ENCODE data around the gene PTPRG.

Gene PTPRG

DNA sequence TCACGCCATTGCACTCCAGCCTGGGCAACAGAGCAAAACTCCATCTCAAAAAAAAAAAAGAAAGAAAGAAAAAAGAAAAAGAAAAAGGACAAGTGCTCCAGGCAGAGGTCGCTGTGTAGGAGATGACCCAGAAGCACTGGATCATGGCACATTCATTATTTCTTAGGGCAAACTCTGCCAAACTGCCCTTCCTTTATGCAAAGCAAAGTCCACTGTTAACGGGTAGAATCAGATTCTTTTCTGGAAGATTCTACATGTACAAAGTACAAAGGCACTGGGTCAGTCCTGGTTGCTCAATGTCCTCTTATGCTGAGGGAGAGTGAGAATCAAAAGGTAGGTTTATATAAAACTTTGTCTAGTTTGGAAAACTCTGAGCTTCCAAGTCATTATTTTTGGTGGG lies 667.1 kb downstream of the PTPRG start:
- no peak for DNase-seq

DNA sequence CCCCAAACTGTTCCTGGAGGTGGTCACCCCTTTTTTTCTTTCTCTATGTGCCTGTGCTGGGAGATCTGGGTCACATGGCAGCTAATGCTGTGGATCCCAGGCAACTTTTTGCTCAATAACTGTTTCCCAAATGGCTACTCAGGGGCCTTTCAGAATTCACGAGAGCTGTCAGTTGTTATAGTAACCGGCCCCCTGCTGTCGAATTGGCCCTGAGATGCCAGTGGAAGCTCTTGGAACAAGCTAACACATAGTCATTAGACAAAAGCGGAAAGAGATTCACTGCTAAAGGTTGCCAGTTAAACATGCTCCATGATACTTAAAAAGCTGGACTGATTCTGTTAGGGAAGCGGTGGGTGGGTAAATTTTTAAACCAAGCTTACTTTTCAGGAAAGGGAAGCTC lies 667.8 kb downstream of the PTPRG start:
- DNase-seq = no peak

DNA sequence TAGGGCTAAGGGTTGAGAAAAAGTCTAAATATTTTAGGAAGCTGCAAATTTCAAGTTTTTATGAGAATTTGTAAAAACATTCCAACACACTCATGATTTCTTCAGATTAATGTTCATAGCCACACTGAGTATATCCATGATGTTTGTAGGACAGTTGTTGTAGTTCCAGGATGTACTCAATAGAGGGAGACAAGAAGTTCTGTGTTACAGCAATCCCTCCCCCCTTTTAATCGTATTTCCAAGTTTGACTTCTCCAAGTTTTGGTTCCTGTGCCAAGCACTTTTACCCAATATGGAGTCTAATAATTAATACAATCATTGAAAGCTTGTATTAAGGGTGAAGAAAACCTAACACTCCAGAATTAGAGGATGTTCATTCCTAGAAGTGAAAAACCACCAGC lies 668.5 kb downstream of the PTPRG start:
- DNase-seq = no peak

DNA sequence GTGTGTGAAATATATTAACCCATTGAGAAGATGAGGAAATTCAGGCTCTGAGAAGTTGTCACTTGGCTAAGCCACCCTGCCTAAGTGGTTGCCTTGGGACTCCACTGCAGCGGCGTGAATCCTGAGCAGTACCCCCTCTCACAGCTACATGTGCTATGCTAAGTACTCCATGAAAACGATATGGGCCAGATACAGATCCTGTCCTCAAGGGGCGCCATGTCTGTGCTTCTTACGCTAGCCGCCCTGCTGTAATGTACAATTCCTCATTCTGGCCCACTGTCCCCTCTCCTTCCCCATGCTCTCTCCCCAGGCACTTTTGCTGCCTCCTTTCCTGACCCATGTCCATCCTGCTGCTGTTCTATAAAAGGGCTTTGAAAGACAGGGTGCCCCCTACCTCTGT lies 671.7 kb downstream of the PTPRG start:
- no peak for DNase-seq

DNA sequence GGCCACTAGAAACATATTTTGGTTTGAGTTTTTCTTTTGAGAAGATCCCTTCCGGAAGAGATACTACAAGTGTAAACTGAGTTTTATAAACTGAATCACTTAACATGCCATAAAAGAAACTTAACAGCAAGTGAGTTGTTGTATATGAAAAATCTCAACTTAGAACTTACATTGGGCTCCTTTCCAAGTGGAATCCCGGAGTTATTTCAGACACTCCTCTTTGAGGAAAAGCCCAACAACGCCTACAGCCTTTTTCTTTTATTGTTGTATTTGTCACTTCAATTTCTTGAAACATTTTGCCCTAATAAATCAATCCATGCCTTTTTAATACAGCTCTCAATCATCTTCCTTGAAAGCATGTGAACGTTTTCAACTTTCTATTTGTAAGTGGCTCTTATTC lies 674.6 kb downstream of the PTPRG start:
- DNase-seq = no peak

DNA sequence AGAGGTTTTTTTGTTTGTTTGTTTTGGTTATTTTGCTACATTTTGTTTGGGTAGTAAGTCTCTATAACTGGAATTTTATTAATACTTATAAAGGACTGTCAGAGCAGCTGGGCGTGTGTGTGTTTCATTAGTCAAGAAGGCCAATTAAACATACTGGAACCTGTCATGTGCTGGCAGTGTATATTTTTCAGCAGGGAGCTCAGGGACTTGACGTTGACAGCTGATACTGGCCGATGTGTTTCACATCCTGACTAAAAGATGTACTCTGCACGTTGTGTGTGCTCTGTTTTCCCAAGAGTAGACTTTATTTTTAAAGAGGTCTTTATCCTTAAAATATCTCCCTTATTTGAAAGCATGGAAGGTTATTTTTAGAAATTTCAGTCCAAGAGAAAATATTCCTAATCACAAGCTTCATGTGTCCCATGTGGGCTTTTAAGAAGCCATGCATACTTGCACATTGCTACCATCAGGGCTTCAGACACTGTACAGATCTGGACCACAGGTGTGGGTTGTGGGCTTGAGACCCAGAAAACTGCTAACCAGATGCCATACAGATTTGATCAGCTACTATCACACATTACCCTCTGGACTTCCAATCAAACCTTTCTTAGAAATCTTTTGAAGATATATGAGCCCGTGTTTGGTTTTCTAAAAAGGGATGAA lies 676.0 kb downstream of the PTPRG start:
- no peak for DNase-seq

DNA sequence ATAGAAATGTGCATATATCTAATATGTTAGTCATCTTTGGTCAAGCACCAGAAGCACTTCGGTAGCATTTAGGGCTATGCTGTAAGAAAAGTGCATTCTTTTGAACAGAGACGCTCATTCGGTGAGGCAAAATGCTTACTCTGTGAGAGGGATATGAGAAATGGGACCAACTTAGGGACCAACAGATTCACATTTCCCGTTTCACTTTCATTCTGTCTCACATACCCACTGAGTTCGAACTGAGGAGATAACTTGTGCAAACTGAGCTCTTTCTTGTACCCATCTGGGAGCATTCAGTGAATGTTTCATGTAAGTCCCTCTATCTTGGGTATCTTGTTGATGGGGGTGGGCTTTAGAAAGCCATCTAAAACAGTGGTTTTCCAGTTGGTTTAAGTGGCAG lies 676.6 kb downstream of the PTPRG start:
- no peak for DNase-seq

DNA sequence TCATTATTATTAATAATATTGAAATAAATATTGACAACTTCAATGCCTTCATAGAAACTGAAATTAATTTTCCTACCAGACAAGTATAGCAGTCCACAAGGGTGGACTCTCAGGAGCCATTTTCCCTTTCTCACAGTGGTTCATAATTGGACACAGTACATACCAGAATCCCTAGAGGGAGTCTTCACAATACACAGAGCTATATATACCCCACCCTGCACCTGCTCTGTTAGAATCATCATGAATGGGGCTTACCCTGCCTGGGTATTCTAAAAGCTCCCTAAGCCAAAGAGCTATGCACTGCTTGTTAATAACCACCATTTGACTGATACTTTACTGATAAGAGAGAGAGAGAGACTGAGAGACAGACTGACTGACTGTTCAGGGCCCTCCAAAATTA lies 677.1 kb downstream of the PTPRG start:
- DNase-seq = no peak

DNA sequence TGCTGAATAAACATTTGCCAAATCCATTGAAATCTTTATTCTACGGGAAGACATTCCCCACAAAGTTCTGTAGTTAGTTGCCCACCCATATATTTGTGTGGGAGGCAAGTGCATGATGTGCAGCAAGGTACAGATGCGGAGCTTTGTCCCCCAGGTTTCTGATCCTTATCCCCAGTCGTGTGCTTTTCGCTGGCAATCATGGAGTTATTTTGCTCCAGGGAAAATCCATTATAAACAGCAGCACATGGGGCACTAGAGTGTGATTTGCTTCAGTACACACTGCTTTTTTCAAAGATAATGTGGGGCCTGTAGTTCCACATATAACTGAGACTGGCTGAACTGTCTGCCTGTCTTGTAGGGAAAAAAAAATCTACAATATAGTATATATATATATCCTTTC lies 679.9 kb downstream of the PTPRG start:
- DNase-seq = no peak

DNA sequence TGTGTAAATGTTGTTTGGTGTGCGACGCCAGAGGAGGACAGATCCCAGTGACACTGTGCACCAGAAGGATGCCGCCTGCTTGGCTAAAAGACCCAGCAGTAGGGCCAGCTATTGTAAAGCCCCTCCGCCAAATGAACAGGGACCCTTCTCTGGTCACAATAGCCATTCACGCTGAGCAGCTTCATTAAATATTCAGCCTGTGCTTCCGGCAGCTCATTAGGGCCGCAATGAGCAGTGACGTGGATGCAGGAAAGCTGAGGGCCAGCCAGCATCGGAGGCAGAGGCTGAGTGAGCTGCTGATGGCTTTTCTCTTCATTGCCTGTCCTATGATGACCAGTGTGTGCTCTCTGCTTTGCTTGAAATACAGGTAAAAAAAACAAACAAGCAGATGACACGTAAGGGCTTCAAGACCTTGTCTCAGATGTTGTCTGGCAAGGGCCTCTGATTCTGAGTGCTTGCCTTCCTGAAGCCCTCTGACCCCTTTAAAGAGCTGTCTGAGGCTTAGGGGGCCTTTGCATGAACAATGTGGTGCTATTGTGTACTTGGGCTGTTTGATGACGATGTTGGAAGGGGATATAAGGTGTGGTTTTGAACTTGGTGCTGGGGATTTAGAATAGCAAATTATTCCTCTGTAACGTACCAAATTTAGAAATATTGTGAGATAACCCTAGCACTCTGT lies 681.6 kb downstream of the PTPRG start:
- no peak for DNase-seq

DNA sequence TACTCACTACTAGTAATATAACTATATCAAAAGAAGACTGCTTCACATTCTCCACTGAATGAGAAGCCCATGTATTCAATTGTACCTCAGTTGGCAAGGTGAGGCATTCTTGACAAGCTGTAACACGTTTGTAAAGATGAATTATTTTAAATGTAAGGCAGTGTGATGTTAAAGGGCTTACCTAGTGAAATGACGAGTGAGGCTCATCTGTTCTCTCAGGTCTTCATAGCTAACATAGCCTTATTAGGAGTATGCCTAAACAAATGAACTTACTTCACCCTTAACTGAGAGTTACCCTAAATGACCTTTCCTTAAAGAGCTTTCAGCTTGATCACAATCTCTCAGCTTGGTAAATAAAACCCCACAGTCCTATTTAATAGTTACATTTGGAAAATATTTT lies 684.7 kb downstream of the PTPRG start:
- no peak for DNase-seq

DNA sequence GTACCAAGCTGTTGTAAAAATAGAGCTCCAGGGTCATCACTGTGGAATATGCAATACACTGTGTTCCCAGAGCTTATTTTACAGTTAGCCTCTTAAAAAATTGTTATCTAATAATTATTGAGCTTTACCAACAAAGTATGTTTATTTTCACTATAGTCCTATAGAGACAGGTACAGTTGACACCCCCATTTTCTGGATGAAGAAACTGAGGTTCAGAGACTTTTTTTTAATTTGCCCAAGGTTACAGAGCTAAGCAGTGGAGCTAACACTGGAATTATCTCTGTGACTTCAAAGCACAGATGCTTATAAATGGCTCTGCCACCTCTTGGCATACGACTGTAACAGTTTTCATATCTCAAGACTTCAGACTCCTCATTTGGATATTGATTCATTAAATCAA lies 685.6 kb downstream of the PTPRG start:
- DNase-seq = no peak

DNA sequence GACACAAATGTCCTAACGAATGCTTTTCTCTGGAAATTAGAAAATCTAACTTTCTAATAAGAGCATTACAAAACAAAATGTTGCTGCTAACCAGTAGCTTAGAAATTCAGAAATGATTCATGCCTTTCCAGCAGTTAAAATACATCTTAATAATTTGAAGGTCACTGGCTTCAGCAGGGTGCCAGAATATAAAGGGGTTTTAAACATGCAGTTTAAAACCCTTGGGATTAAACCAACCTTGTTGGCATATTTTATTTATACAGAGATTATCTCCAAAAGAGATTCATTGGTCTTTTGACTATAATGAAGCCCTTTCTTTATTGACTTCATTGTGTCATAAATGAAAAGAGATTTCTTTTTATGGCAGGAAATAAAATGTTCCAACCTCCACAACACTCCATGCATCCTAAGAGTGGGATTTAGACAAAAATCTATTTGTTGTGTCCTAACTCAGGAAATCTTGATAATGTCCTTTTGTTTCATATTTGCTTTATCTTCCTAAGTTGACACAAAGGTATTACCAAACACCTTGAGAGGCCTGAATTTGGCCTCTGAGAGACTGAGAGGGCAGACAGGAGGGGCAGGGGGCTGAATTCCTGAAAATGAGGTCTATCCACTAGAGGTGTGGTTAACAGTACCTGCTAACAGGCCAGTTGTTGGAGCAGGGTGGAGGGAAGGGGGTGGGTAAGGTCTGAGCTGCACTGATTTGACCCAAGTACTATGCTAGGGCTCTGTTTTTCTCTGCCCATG lies 687.5 kb downstream of the PTPRG start:
- DNase-seq = no peak

DNA sequence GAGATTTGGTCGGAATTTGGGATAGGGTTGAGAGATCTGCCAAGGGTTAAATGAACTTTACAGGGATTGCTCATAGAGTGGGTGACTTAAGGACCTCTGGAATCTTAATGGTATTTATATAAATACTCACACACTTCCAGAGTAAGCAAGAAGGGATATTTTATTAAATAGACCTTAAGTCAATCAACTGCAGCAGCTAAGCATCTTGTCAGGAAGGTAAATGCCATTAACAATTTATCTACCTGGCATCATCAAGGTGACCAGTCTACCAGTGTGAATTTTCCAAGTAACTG lies 688.1 kb downstream of the PTPRG start:
- DNase-seq = no peak

DNA sequence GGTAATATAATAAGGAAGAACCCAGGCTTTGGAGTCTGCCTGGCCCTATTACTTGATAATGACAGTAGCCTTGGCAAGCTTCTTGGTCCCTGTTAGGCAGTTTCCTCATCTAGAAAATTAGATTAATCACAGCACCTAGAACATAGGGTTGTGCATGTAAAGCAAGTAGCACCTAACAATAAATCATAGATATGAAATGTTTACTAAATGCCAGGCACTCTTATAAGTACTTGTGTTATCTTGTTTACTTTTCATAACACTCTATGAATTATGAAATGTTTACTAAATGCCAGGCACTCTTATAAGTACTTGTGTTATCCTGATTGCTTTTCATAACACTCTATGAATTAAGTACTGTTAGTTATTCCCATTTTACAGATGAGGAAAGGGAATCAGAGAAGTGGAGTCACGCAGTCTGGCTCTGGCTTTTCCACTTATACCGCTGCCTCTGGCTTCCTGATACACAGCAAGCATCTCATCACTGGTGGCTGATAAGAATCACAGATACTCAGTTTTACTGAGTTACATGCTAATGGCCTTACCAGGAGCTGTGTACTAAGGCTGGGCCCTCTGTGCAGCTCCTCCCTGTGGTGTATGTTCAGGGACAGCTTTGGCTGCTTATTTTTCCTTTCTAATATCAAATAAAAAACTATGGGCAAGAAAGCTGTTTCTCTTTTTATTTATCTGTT lies 688.6 kb downstream of the PTPRG start:
- no peak for DNase-seq

DNA sequence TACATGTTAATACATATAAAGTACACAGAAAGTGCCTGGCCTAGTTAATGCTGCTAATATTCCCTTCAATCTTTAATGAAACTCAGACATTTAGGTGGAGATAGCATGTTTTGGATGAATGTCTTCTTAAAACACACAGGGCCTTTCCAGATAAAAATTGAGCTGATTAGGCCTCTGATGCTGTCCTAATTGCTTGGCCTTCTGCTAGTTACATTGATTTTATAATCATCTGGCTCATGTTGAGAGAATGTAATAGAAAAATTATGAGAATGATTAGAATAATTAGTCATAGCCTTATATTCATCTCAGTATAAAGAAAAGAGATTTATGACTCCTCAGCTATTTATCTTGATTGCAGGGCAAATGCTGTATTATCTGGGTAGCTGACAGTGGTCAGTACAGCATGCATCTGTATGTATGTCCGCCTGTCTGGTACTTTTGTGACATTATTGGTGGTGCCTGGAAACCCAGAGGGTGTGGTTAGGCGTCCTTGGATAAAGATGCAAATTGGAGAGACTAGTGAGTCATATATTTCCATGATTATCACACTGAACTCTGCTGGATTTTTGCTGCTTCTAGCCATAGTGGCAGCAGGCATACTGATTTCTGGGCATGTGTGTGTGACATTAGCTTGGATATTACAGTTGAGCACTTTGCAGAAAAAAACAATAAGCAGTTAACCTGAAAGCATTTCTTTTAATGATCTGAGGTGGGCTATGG lies 691.2 kb downstream of the PTPRG start:
- DNase-seq = no peak

DNA sequence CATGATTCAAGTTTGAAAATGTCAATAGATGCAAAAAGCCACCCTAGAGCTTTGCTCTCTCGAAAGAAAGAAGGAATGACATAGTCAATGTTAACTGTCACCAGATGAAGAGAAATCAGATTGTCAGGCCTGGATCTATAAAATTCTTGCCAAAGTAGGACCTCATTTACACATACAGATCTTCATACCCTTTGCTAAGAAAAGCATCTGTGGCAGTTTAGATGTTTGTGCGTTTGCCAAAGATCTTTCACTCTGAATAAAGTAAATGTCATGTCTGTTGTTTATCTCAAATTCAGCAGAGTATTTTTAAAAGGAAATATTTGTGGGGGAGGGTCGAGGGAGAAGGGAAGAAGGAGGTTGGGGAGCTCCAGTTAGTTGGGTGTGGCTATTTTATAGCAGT lies 692.6 kb downstream of the PTPRG start:
- DNase-seq = no peak

DNA sequence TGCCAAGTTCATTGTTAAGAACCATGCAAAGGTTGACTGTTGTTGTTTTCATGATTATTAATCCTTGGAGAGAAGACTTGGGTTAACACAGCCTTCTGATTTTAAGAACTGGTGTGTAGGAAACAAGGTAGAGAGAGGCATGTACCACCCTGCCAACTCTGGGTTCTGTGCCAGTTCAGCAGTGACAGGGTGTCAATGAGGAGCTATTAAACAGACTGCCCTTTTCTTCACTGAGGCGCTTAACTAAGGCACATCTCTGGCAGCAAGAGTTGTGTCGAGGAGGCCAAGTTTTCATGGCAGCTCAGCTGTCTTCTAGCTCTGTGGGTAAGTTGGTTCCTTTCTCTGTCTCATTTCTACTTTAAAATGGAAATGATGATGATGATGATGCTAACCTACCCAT lies 694.4 kb downstream of the PTPRG start:
- DNase-seq = no peak

DNA sequence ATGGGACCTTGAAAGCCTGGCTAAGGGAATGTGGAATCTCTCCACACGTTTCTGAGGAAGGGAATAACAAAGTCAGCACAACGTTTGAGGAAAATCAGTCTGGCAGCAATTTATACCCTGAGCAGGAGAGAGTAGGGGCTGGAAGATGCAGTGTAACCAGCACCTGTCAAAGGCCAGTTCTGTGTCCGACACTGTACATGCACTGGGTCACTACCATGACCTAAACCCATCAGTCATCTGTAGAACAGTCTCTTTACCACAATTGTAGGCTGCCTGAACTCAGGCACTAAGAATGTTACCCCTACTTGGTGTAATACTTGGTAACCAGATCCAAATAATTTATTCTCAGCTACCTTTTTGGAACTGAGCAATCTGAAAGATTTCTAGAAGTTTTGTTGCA lies 698.6 kb downstream of the PTPRG start:
- no peak for DNase-seq

DNA sequence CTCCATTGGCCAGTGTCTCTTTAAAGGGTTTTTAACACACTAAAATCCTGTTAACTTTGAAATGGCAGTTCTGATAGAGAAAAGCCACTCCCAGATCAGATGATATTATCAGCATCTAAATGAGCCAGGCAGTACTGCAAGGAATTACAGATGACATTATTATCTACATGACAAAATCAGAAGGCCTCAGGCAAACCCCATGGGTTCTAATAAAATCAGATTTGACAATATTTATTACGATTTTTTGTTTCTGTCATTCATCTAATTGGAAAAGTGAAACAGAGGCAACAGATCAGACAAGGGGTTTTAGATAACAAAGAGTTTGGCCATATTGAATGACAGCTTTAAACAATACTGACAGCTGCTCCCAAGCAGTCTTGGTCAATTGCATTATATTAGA lies 699.3 kb downstream of the PTPRG start:
- no peak for DNase-seq

DNA sequence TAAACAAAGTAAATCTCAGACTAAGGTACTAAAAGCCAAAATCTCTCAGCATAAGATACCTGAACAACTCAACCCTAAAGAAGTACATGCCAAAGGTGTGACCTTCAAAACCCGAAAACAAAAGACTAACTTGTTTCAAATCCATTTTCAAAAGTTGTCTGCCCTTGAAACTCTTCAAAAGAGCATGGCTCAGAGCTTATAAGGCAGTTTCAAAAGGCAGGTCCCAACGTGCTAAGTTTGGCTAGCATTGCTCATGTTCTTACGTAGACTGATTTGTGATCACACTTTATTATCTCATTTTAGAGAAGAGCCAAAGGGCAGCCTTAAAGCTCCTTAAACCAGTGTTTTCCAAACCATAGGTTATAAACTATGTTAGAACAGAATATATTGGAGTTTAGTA lies 699.8 kb downstream of the PTPRG start:
- DNase-seq = no peak

DNA sequence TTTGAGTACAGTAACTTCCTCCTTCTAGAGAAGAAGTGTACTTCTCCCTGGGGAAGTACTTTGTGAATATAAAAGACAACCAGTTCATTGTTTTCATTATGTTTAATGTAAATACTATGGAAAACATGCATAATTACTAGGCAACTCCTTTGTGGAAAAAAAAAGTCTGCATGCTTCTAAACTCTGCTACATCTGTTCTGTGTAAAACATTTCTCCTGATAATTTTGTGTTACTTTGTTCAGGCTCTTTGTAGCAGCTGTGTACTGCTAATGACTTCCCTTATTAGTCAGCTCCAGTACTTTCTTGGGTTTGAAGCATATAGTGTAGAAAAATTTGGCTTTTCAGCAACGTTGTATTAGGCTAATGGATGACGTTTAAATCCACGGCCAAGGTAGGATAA lies 700.4 kb downstream of the PTPRG start:
- no peak for DNase-seq

DNA sequence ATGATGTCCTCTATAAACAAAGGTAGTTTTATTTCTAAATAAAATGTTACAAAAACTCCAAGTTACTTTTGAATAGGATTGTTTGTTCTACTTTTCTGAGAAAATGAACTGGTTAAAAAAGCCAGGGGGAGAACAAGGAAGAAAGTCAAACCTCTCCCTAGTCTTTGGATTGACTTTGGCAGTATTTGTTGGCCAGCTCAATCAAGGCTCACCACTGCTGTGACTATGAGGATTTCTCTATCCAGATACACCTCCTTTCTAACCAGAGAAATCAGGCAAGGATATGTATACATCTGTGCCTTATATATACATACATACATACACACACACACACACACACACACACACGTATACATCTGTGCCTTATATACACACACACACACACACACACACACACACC lies 704.2 kb downstream of the PTPRG start:
- DNase-seq = no peak
